DOHH2 (cell line): ENCODE results near the gene IL19.

Experiments used
- CTCF ChIP-seq: fragments of 200-600 bp; sonication (generic); IDR thresholded peaks from one replicate; pipeline ENCODE4 v1.5.1; 2014; ENCODE audit warnings: antibody characterized with exemption, mild to moderate bottlenecking, low read depth, low read length; ENCODE audit not compliant: poor library complexity, severe bottlenecking
- EZH2phosphoT487 ChIP-seq: fragments of 200-600 bp; sonication (generic); IDR thresholded peaks from 2 replicates; pipeline ENCODE4 v1.6.1; 2017; ENCODE audit warnings: borderline replicate concordance, mild to moderate bottlenecking, antibody characterized with exemption, low read length, moderate library complexity, mixed read lengths

- TF ChIP-seq CTCF (no peak), EZH2phosphoT487 (no peak)
Measured at GRCh38 chr1:206732508-206732907, 38.1 kb upstream of the IL19 start.
